ENCODE measurements around the gene SGF29. TPM values are rescaled to one million over a fixed set of nuclear protein-coding genes. Genes with fewer than 3 reads are reported as not detected.
"Not testable (repeated sequence)": the region's sequence is repeated elsewhere in the genome, so short reads cannot be mapped to it uniquely, and the experiment has no call there.

SGF29 gene
- total RNA-seq, 1 donor from 2014 or later: 21.6 TPM

DNA sequence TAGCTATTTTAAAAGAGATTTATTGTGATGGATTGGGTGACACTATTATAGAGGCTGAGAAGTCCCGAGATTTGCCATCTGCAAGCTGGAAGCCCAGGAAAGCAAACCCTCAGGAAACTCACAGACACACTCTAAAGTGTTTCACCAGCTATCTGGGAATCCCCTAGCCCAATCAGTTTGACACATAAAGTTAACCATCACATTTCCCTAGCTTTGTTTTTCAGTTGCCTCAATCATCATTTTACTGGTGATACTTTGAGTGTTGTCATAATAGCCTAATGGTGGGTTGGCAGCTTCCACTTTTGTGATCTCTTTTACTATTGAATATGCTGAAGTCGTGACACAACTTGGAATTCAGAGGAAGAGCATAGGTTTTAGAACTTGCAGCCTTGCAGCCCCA is 1.8 kb downstream of the SGF29 start:
- no peak for DNase-seq (ENCODE audit: low spot score in 2 of 2, unreplicated experiment in 2 of 2)
- TF ChIP-seq, protein P1, sequence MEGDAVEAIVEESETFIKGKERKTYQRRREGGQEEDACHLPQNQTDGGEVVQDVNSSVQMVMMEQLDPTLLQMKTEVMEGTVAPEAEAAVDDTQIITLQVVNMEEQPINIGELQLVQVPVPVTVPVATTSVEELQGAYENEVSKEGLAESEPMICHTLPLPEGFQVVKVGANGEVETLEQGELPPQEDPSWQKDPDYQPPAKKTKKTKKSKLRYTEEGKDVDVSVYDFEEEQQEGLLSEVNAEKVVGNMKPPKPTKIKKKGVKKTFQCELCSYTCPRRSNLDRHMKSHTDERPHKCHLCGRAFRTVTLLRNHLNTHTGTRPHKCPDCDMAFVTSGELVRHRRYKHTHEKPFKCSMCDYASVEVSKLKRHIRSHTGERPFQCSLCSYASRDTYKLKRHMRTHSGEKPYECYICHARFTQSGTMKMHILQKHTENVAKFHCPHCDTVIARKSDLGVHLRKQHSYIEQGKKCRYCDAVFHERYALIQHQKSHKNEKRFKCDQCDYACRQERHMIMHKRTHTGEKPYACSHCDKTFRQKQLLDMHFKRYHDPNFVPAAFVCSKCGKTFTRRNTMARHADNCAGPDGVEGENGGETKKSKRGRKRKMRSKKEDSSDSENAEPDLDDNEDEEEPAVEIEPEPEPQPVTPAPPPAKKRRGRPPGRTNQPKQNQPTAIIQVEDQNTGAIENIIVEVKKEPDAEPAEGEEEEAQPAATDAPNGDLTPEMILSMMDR (IDR thresholded peaks at IDR 0.05; ENCODE audit: unreplicated experiment): no peak
- H3K36me3 Mint-ChIP-seq: peaks cover 17% of the 10 kb centered on the region
- H3K27me3 Mint-ChIP-seq (ENCODE audit: low read depth): no peaks in the 10 kb centered on the region
- no peak overlapping the region for H3K4me3 Mint-ChIP-seq
- no peak overlapping the region for H3K27ac Mint-ChIP-seq
- H3K4me1 Mint-ChIP-seq: peaks cover 8% of the 10 kb centered on the region
- H3K9me3 Mint-ChIP-seq: no peaks in the 10 kb centered on the region

DNA sequence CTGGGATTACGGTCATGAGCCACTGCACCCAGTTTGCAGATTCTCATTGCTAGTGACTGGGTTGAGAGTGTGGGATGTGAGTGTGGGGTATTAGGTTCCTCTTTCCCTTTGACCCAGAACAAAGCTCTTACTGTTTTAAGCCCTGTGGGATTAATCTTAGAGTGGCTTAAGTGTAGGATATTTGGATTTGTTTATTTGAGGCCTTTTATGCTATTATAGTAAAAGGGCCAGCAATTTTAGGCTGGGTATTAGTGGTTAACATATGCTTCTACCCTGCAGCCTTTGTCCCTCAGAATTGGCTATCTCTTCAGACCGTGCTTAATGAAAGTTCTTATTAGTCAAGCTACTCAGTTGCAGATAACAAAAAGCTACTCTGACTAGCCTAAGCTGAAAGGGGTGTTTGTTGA is 3.2 kb downstream of the SGF29 start:
- Mint-ChIP-seq H3K27ac (no peak overlapping the region), H3K4me1 (peaks cover 10% of the 10 kb centered on the region), H3K36me3 (peaks cover 18% of the 10 kb centered on the region), H3K4me3 (no peak overlapping the region), H3K9me3 (no peaks in the 10 kb centered on the region), H3K27me3 (ENCODE audit: low read depth) (no peaks in the 10 kb centered on the region)
- TF ChIP-seq, protein P1 (IDR thresholded peaks at IDR 0.05; ENCODE audit: unreplicated experiment): no peak
- no peak for DNase-seq (ENCODE audit: low spot score in 2 of 2, unreplicated experiment in 2 of 2)

DNA sequence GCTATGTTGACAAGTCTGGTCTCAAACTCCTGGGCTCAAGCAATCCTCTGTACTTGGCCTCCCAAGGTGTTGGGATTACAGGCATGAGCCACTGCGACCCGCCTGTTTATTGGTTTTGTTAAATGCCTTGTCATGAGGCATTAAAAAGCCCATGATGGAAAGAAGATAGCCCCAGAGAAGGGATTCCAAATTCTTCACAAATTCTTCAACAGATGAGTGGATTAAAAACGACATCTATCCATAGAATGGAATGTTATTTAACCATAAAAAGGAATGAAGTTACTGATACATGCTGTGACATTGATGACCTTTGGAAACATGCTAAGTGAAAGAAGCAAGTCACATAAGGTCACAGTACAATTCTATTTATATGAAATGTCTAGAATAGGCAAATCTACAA is 4.7 kb downstream of the SGF29 start:
- Mint-ChIP-seq H3K4me3 (no peak overlapping the region), H3K27me3 (ENCODE audit: low read depth) (no peaks in the 10 kb centered on the region), H3K27ac (no peak overlapping the region), H3K36me3 (peaks cover 18% of the 10 kb centered on the region), H3K9me3 (no peaks in the 10 kb centered on the region), H3K4me1 (peaks cover 10% of the 10 kb centered on the region)
- no peak for DNase-seq (ENCODE audit: low spot score in 2 of 2, unreplicated experiment in 2 of 2)
- TF ChIP-seq, protein P1 (IDR thresholded peaks at IDR 0.05; ENCODE audit: unreplicated experiment): no peak

DNA sequence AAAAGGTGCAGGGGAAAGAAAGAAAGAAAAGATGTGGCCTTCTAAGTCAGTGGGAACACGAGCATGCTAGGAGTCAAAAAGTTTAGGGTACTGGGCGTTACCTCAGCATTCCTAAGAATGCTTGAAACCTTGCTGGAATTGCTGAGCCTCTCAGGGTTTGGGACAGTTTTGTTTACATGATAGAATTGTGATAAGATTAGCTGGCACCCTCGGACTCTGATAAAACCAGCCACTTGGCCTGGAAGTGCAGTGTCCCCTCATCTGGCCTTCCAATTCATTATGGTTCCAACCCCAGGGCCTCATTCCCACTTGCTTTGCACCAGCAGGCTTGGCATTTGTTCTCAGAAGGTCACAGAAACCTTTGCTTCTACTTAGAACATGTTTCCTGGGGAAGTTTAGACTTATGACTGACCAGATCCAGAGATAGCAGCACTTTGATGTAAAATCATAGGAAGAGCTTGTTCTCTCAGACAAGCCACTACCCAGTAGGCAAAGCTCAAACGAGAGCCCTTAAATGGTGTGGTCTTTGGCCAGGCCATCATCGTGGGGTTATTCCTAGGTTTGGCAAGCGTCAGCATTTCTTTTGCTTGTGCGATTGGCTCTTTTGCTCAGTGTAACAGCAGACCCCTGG is 8.0 kb downstream of the SGF29 start:
- Mint-ChIP-seq H3K27me3 (ENCODE audit: low read depth) (no peaks in the 10 kb centered on the region), H3K4me1 (peaks cover 3% of the 10 kb centered on the region), H3K4me3 (no peak overlapping the region), H3K27ac (no peak overlapping the region), H3K36me3 (peaks cover 27% of the 10 kb centered on the region), H3K9me3 (peaks cover 4% of the 10 kb centered on the region)
- TF ChIP-seq, protein P1 (IDR thresholded peaks at IDR 0.05; ENCODE audit: unreplicated experiment): no peak
- DNase-seq (ENCODE audit: low spot score in 2 of 2, unreplicated experiment in 2 of 2): no peak

DNA sequence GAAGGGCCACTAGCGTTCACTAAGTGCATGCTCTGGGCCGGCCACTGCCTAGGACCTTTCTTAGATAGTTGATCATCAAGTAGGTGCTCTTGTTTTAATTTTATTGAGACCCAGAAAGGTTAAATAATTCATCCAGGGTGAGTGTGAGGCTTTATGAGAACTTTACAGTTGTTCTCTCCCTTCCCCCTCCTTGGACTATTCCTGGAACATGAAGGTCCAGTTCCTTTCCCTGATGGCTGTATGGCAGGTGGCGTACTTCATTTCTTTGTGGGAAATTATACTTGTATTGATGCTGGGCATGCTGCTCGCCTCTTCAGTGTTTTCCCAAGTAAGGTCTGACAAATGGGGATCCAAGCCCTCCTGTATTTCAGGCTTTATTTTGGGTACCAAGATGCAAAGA is 8.5 kb downstream of the SGF29 start:
- DNase-seq (ENCODE audit: low spot score in 2 of 2, unreplicated experiment in 2 of 2): no peak
- peaks cover 6% of the 10 kb centered on the region for H3K9me3 Mint-ChIP-seq
- H3K4me1 Mint-ChIP-seq: peaks cover 3% of the 10 kb centered on the region
- no peak overlapping the region for H3K27ac Mint-ChIP-seq
- H3K4me3 Mint-ChIP-seq: no peak overlapping the region
- TF ChIP-seq, protein P1 (IDR thresholded peaks at IDR 0.05; ENCODE audit: unreplicated experiment): no peak
- H3K27me3 Mint-ChIP-seq (ENCODE audit: low read depth): no peaks in the 10 kb centered on the region
- peaks cover 29% of the 10 kb centered on the region for H3K36me3 Mint-ChIP-seq

DNA sequence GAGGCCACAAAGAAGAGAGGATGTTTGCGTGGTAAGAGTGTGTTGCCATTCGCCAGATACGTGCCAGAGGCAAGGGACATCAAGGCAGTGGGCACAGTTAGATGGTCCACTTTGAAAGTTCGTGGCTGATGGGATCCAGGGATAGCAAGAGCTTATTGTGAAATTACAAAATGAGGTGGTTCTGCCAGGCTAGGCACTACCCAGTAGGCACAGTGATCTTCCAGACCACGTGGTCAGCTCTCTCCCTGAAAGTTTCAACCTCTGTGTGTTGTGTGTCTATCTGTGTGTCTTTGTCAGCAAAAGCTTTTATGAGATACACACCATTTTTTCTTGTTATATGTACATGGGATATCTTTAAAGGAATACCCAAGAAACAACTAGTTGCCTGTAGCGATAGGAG is 9.5 kb downstream of the SGF29 start:
- H3K27ac Mint-ChIP-seq: no peak overlapping the region
- TF ChIP-seq, protein P1 (IDR thresholded peaks at IDR 0.05; ENCODE audit: unreplicated experiment): no peak
- DNase-seq (ENCODE audit: low spot score in 2 of 2, unreplicated experiment in 2 of 2): no peak
- H3K9me3 Mint-ChIP-seq: peaks cover 12% of the 10 kb centered on the region
- no peaks in the 10 kb centered on the region for H3K27me3 Mint-ChIP-seq (ENCODE audit: low read depth)
- H3K4me1 Mint-ChIP-seq: peaks cover 3% of the 10 kb centered on the region
- no peak overlapping the region for H3K4me3 Mint-ChIP-seq
- H3K36me3 Mint-ChIP-seq: peaks cover 34% of the 10 kb centered on the region

DNA sequence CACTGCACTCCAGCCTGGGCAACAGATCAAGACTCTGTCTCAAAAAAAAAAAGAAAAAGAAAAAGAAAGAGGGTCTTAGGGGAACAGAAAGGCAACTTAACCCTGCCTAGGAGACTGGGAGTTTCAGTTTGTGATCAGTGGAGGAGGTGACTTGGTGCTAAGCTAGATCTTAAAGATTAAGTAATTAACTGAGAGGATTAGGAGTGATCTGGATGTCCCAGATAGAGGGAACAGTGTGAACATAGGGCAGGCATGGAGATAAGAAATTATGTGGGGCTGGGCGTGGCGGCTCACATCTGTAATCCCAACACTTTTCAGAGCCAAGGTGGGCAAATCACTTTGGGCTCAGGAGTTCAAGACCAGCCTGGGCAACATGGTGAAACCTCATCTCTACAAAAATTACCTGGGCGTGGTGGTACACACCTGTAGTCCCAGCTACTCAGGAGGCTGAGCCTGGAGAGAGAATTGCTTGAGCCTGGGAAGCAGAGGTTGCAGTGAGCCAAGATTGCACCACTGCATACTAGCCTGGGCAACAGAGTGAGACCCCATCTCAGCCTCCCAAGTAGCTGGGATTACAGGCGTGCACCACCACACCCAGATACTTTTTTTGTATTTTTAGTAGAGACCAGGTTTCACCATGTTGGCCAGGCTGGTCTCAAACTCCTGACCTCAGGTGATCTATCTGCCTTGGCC is 12.7 kb downstream of the SGF29 start:
- not testable (repeated sequence) for DNase-seq (ENCODE audit: low spot score in 2 of 2, unreplicated experiment in 2 of 2); H3K4me3 Mint-ChIP-seq; H3K27ac Mint-ChIP-seq; H3K4me1 Mint-ChIP-seq; H3K27me3 Mint-ChIP-seq (ENCODE audit: low read depth)
- H3K36me3 Mint-ChIP-seq: peaks cover 24% of the 10 kb centered on the region
- H3K9me3 Mint-ChIP-seq: peaks cover 12% of the 10 kb centered on the region

Data from mesothelial cell of epicardium (in vitro differentiated cells).